Right lobe of liver (tissue), 4 donors: ENCODE results near the gene TRABD2B.

ENCODE experiments used
- POLR2A ChIP-seq: fragments of 450-650 bp; IDR thresholded peaks from one replicate; pipeline ENCODE4 v1.6.1; 2017; ENCODE audit warnings: antibody characterized with exemption, mild to moderate bottlenecking
- TF ChIP-seq, protein P1 (sequence below), 4 donors: fragments of 200-600 bp in 3 of 4; fragments of 450-650 bp in 1 of 4; IDR thresholded peaks; one replicate each; pipeline versions ENCODE4 v1.5.1 to v1.8.0; 2016 to 2022; ENCODE audit warnings: antibody characterized with exemption in 4 of 4, mild to moderate bottlenecking in 2 of 4
- donor health status: DM: no; HTN: no; CAD: no.
- donor health status: DM: no; HTN: no; CAD: no.
- donor health status: DM: no; HTN: yes; CAD: no.

DNA sequence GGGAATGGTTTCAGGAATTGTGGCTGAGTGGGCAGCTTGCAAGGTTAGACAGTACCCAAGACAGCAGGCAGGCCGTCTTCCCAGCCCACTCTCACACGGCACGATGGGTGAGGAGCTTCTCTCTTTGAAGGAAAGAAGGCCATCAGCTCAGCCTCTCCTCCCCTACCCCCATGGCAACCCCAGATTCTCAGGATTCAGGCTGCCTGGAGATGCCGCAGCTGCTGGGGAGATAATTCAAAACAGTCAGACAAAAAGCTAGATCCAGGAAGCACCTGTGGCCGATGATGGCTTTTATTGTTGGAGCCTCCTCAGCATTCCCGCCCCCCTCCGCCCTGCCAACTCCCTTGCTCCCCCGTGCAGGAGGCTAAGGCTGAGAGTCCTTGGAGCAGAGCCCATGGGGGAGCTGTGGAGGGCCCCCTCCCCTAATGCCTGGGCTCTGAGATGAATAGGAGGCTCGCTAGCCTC, 220.5 kb downstream of the TRABD2B start:
- TF ChIP-seq, protein P1, sequence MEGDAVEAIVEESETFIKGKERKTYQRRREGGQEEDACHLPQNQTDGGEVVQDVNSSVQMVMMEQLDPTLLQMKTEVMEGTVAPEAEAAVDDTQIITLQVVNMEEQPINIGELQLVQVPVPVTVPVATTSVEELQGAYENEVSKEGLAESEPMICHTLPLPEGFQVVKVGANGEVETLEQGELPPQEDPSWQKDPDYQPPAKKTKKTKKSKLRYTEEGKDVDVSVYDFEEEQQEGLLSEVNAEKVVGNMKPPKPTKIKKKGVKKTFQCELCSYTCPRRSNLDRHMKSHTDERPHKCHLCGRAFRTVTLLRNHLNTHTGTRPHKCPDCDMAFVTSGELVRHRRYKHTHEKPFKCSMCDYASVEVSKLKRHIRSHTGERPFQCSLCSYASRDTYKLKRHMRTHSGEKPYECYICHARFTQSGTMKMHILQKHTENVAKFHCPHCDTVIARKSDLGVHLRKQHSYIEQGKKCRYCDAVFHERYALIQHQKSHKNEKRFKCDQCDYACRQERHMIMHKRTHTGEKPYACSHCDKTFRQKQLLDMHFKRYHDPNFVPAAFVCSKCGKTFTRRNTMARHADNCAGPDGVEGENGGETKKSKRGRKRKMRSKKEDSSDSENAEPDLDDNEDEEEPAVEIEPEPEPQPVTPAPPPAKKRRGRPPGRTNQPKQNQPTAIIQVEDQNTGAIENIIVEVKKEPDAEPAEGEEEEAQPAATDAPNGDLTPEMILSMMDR (IDR thresholded peaks at IDR 0.05): no peak
- TF ChIP-seq POLR2A: no peak
